RWPE2 (cell line): ENCODE data around the gene PLXNC1.

Source experiments
- ATAC-seq: fragments of 200-7000 bp; cut with Tn5 transposase; 3 replicates; pipeline ENCODE4 v1.9.1; 2021; ENCODE audit warnings: low read depth
- DNase-seq: peaks from one replicate; pipeline ENCODE4 v3.0.0-alpha.2; 2020; ENCODE audit warnings: low spot score
- H3K27ac ChIP-seq: fragments of 450-650 bp; 2 replicates; pipeline ENCODE4 v1.5.1; 2017; ENCODE audit warnings: mild to moderate bottlenecking; ENCODE audit not compliant: poor library complexity, severe bottlenecking
- H3K27me3 ChIP-seq: fragments of 250-450 bp; sonication (Bioruptor Pico); 2 replicates; pipeline ENCODE4 v1.5.1; 2021; ENCODE audit warnings: mild to moderate bottlenecking, moderate library complexity; ENCODE audit not compliant: insufficient read depth, poor library complexity, severe bottlenecking
- H3K36me3 ChIP-seq: fragments of 250-450 bp; sonication (Bioruptor Pico); 2 replicates; pipeline ENCODE4 v1.5.1; 2020; ENCODE audit warnings: low read depth, mild to moderate bottlenecking, moderate library complexity
- H3K4me1 ChIP-seq: fragments of 250-450 bp; sonication (Bioruptor Pico); 2 replicates; pipeline ENCODE4 v1.5.1; 2021; ENCODE audit warnings: mild to moderate bottlenecking, moderate library complexity; ENCODE audit not compliant: insufficient read depth, poor library complexity, severe bottlenecking
- H3K4me3 ChIP-seq: fragments of 250-450 bp; sonication (Bioruptor Pico); 2 replicates; pipeline ENCODE4 v1.5.1; 2021; ENCODE audit warnings: mild to moderate bottlenecking, moderate library complexity; ENCODE audit not compliant: severe bottlenecking
- H3K9me3 ChIP-seq: fragments of 250-450 bp; sonication (Bioruptor Pico); 2 replicates; pipeline ENCODE4 v1.5.1; 2021; ENCODE audit warnings: mild to moderate bottlenecking, moderate library complexity; ENCODE audit not compliant: severe bottlenecking
- CTCF ChIP-seq: fragments of 450-650 bp; IDR thresholded peaks from one replicate; pipeline ENCODE4 v1.5.1; 2017; ENCODE audit warnings: mild to moderate bottlenecking, moderate library complexity; ENCODE audit not compliant: poor library complexity, severe bottlenecking

PLXNC1 gene

DNA sequence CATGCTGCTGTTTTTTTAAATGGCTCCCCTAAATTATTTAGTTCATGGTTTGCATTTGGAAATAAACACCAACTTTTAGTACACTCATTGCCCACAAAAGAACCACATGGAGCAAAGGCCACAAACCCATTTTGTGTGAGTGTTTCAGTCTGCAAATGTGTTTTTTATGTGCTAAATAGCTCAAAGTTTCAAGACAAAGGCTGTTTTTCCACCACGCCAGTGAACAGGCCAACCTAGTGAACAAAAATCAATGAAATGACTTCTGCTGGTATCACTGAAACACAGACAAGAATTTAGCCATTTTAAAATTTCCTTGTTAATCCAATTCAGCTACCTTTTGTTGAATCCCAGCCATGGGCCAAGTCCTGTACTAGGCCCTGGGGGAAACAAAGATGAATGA lies 52.3 kb downstream of the PLXNC1 start:
- ATAC-seq (no peak), DNase-seq (no peak)
- TF ChIP-seq CTCF: no peak
- Histone ChIP-seq H3K4me1 (peaks cover 9% of the 10 kb centered on the region), H3K9me3 (no peaks in the 10 kb centered on the region), H3K36me3 (no peaks in the 10 kb centered on the region), H3K27me3 (no peaks in the 10 kb centered on the region), H3K27ac (no peak overlapping the region), H3K4me3 (no peak overlapping the region)

DNA sequence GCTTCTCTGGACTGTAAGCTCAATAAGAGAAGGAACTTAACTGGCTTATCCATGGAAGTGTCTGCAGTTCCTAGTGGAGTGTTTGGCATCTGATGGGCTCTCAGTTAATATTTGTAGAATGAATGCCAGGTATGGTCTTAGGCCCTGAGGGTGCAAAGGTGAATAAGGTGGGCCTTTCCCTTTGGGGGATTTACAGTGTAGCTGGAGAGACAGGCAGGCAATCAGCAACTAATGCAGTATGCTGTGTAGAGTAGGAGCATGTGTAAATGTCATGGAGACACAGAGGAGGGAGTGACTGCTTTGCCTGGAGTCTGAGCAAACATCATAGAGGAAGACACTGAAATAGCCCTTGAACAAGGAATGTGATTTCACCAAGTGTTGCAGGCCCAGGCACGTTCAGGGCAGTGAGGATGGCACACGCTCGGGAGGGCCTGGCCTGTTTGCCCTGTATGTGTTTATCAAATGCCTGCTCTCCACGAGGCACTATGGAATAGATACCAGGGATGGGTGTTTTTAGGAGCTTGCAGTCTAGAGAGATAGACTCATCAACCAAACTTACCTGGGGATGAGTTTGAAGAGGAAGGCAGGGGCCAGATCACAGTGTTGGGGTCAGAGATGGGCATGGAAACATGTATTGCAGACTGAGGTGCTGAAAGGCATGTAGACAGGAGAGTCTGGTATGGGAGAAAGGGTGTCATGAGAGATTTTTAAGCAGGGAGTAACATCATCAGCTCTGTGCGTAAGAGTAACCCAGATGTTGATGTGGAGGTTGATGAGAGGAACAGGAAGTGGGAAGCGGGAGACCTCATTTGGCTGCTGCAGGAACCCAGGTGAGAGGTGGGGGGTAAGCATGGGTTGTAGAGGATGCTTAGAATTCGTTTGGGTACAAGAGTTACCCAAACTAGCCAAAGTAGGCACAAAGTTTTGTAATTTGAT lies 54.1 kb downstream of the PLXNC1 start:
- H3K4me3 ChIP-seq: no peak overlapping the region
- TF ChIP-seq CTCF: no peak
- peak; percentile 95 for ATAC-seq
- H3K27me3 ChIP-seq: no peaks in the 10 kb centered on the region
- DNase-seq: no peak
- no peaks in the 10 kb centered on the region for H3K36me3 ChIP-seq
- no peak overlapping the region for H3K27ac ChIP-seq
- peaks cover 18% of the 10 kb centered on the region for H3K4me1 ChIP-seq
- H3K9me3 ChIP-seq: no peaks in the 10 kb centered on the region

DNA sequence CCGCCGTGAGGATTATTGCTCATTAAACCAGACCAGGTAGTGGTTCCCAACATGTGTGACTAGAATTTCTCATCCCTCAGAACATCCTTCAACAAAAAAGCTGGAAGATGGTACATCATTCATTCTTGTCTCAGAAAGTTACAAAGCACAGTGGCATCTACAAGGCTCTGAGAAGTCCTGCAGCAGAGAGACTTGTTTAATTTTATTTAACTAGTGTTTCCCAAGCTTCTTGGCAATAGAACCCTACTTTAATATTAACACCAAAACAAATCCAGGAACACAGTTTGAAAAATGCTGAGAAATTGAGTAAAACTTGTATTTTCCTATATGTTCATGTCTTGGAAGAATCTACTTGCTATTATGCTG lies 54.8 kb downstream of the PLXNC1 start:
- H3K36me3 ChIP-seq: no peaks in the 10 kb centered on the region
- no peak overlapping the region for H3K4me3 ChIP-seq
- no peak for TF ChIP-seq CTCF
- DNase-seq: no peak
- H3K4me1 ChIP-seq: peaks cover 25% of the 10 kb centered on the region
- no peak overlapping the region for H3K27ac ChIP-seq
- H3K9me3 ChIP-seq: no peaks in the 10 kb centered on the region
- no peak for ATAC-seq
- no peaks in the 10 kb centered on the region for H3K27me3 ChIP-seq

DNA sequence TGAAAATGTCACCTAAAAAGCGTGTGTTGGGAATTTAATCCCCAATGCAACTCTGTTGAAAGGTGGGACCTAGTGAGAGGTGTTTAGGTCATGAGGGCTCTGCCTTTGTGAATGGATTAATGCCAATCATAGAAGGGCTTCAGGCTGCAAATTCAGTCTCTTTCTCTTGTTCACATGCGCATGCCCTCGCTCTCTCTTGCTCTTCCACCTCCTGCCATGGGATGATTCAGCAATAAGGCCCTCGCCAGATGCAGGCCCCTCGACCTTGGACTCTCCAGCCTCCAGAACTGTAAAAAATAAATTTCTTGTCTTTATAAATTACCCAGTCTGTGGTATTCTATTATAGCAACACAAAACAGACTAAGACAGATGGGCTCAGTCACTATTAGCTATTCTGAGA lies 55.4 kb downstream of the PLXNC1 start:
- Histone ChIP-seq H3K9me3 (no peaks in the 10 kb centered on the region), H3K4me1 (peaks cover 26% of the 10 kb centered on the region), H3K27me3 (no peaks in the 10 kb centered on the region), H3K27ac (no peak overlapping the region), H3K36me3 (no peaks in the 10 kb centered on the region), H3K4me3 (no peak overlapping the region)
- TF ChIP-seq CTCF: no peak
- DNase-seq (no peak), ATAC-seq (no peak)
